Measurements from ENCODE around the gene NHS. TPM values are rescaled to one million over a fixed set of nuclear protein-coding genes. Genes with fewer than 3 reads are reported as not detected.

Gene NHS
- total and polyA plus RNA-seq, 3 donors from 2014 or later, result 4.8 to 25.7 (median 21.8) TPM

GRCh38 chrX:17682259-17682658, 307.3 kb downstream of the NHS start:
- no peaks in the 10 kb centered on the region for H3K4me1 ChIP-seq
- WGBS, 2 donors, result 77 to 88% methylated on average over 2 of the region's 2 CpGs
- no peak overlapping the region for H3K4me3 ChIP-seq
- intact Hi-C loops (cut with DNase I; ENCODE audit: low total_unique reads), result no loop called here
- H3K36me3 ChIP-seq (ENCODE audit: low read depth, missing control alignments), result no peaks in the 10 kb centered on the region
- DNase-seq, result no peak
- no peaks in the 10 kb centered on the region for H3K27me3 ChIP-seq
- H3K27ac ChIP-seq, result no peak overlapping the region
- H3K9me3 ChIP-seq, result no peaks in the 10 kb centered on the region
- TF ChIP-seq, protein P1, sequence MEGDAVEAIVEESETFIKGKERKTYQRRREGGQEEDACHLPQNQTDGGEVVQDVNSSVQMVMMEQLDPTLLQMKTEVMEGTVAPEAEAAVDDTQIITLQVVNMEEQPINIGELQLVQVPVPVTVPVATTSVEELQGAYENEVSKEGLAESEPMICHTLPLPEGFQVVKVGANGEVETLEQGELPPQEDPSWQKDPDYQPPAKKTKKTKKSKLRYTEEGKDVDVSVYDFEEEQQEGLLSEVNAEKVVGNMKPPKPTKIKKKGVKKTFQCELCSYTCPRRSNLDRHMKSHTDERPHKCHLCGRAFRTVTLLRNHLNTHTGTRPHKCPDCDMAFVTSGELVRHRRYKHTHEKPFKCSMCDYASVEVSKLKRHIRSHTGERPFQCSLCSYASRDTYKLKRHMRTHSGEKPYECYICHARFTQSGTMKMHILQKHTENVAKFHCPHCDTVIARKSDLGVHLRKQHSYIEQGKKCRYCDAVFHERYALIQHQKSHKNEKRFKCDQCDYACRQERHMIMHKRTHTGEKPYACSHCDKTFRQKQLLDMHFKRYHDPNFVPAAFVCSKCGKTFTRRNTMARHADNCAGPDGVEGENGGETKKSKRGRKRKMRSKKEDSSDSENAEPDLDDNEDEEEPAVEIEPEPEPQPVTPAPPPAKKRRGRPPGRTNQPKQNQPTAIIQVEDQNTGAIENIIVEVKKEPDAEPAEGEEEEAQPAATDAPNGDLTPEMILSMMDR (IDR thresholded peaks at IDR 0.05), result no peak
- no peak for TF ChIP-seq POLR2A (IDR thresholded peaks at IDR 0.05)

DNA sequence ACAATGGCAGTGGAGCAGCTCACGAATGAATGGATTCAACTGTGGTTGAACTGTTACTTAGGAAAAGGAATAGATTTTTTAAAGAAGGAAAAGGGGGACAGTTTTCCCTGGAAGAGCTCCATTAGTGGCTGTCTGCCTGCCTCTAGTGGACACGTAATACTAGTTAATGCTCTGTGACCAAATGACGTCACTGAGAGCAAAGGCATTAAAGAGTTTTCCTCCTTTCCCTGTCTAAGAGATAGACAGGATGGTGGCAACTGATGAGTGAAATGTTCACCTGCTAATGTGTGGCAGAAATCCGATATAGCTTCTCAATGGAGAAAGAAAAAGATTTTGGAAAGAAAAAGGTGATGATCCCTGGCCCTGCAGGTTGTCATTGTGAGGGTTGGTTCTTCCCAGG, 310.0 kb downstream of the NHS start:
- Histone ChIP-seq H3K4me1 (no peaks in the 10 kb centered on the region), H3K4me3 (no peak overlapping the region), H3K27ac (no peak overlapping the region), H3K9me3 (no peaks in the 10 kb centered on the region), H3K27me3 (no peaks in the 10 kb centered on the region), H3K36me3 (ENCODE audit: low read depth, missing control alignments) (no peaks in the 10 kb centered on the region)
- intact Hi-C loops (cut with DNase I; ENCODE audit: low total_unique reads), result no loop called here
- DNase-seq, result no peak
- no peak for TF ChIP-seq POLR2A (IDR thresholded peaks at IDR 0.05)
- TF ChIP-seq, protein P1 (IDR thresholded peaks at IDR 0.05), result no peak
- WGBS, 2 donors, result 63 to 66% methylated on average over 4 of the region's 4 CpGs

DNA sequence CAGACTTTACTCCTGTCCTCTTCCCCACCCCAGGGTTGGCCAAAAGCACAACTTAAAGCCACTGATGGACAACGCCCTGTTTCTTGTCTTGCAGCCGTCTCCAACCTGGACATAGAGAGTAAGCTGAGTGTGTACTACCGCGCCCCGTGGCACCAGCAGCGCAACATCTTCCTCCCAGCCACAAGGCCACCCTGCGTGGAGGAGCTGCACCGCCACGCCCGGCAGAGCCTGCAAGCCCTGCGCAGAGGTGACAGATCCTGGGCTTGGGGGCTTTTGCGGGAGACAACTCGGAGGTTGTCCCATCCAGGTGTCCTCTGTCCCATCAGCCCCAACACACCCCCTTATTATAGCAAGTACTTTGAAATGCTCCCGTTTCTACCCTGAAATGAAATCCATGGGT, 312.6 kb downstream of the NHS start:
- Histone ChIP-seq H3K4me3 (no peak overlapping the region), H3K27ac (no peak overlapping the region), H3K27me3 (no peaks in the 10 kb centered on the region), H3K9me3 (no peaks in the 10 kb centered on the region), H3K4me1 (no peaks in the 10 kb centered on the region), H3K36me3 (ENCODE audit: low read depth, missing control alignments) (no peaks in the 10 kb centered on the region)
- intact Hi-C loops (cut with DNase I; ENCODE audit: low total_unique reads), result no loop called here
- 80 to 98% methylated on average over 1 to 14 of the region's 14 CpGs for WGBS, 2 donors
- DNase-seq, result no peak
- TF ChIP-seq, protein P1 (IDR thresholded peaks at IDR 0.05), result no peak
- TF ChIP-seq POLR2A (IDR thresholded peaks at IDR 0.05), result no peak

DNA sequence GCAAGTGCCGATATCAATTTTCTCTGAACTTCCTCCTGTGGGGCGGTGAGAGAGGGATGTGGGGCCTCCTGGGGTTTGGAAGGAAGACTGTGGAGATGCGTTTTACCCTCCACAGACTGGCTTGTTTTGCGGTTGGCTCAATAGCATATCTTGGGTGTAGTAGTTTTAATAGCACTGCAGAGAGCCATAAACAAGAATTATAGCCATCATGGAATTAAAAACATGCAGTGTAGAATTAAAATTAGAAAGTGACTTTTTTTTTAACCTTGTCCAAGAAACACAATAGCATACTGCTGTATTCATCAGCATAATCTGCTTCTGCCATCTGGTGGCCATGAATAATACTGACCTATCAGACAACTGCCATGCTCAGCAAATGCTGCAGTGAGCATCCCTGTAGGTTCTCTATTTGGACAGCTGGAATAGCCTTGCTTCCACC, 315.0 kb downstream of the NHS start:
- Histone ChIP-seq H3K36me3 (ENCODE audit: low read depth, missing control alignments) (no peaks in the 10 kb centered on the region), H3K4me1 (no peaks in the 10 kb centered on the region), H3K9me3 (no peaks in the 10 kb centered on the region), H3K4me3 (no peak overlapping the region), H3K27ac (no peak overlapping the region), H3K27me3 (no peaks in the 10 kb centered on the region)
- peak; percentile 74 for DNase-seq
- TF ChIP-seq, protein P1 (IDR thresholded peaks at IDR 0.05), result peak; percentile 49 to 64 (median 56)
- no peak for TF ChIP-seq POLR2A (IDR thresholded peaks at IDR 0.05)
- 24 to 41% methylated on average over 3 to 4 of the region's 4 CpGs for WGBS, 2 donors
- intact Hi-C loops (cut with DNase I; ENCODE audit: low total_unique reads), result no loop called here

GRCh38 chrX:17692709-17693346, 317.8 kb downstream of the NHS start:
- Histone ChIP-seq H3K4me3 (no peak overlapping the region), H3K27ac (no peak overlapping the region), H3K4me1 (no peaks in the 10 kb centered on the region), H3K27me3 (no peaks in the 10 kb centered on the region), H3K9me3 (no peaks in the 10 kb centered on the region), H3K36me3 (ENCODE audit: low read depth, missing control alignments) (no peaks in the 10 kb centered on the region)
- WGBS, 2 donors, result 84 to 96% methylated on average over 4 to 5 of the region's 5 CpGs
- intact Hi-C loops (cut with DNase I; ENCODE audit: low total_unique reads), result no loop called here
- TF ChIP-seq, protein P1 (IDR thresholded peaks at IDR 0.05), result no peak
- no peak for TF ChIP-seq POLR2A (IDR thresholded peaks at IDR 0.05)
- no peak for DNase-seq
